GM21619 (cell line): ENCODE results near the gene HSF4.

Experiments used
- ATAC-seq: cut with Tn5 transposase; IDR thresholded peaks from one replicate; pipeline ENCODE4 v1.9.1; 2021; ENCODE audit not compliant: unreplicated experiment

Gene HSF4

GRCh38 chr16:67198238-67198734, 33.7 kb downstream of the HSF4 start:
- ATAC-seq, result no peak

- no peak for ATAC-seq
Observed at GRCh38 chr16:67199011-67199807, 34.7 kb downstream of the HSF4 start, which contains the start of gene ELMO3. Gene ELMO3, plus strand, starts transcription at chr16:67199131. Its CDS starts 196 bp downstream, at chr16:67199327.

- ATAC-seq, result no peak
Observed at GRCh38 chr16:67199808-67200198, 35.3 kb downstream of the HSF4 start.

- no peak for ATAC-seq
Observed at GRCh38 chr16:67200491-67200890, 35.9 kb downstream of the HSF4 start.

- no peak for ATAC-seq
Observed at GRCh38 chr16:67201411-67202345, 37.1 kb downstream of the HSF4 start.

- ATAC-seq, result no peak
Observed at GRCh38 chr16:67202426-67202825, 37.9 kb downstream of the HSF4 start.

- no peak for ATAC-seq
Observed at GRCh38 chr16:67202956-67203493, 38.5 kb downstream of the HSF4 start.

- ATAC-seq, result no peak
Observed at GRCh38 chr16:67204076-67204475, 39.5 kb downstream of the HSF4 start.

GRCh38 chr16:67206129-67206837, 41.7 kb downstream of the HSF4 start:
- ATAC-seq, result no peak

GRCh38 chr16:67206838-67207248, 42.3 kb downstream of the HSF4 start:
- no peak for ATAC-seq

GRCh38 chr16:67207249-67208091, 42.9 kb downstream of the HSF4 start:
- ATAC-seq, result no peak

GRCh38 chr16:67208154-67208896, 43.8 kb downstream of the HSF4 start:
- no peak for ATAC-seq

GRCh38 chr16:67209565-67209964, 45.0 kb downstream of the HSF4 start:
- no peak for ATAC-seq

- no peak for ATAC-seq
Observed at GRCh38 chr16:67210069-67210937, 45.8 kb downstream of the HSF4 start.

GRCh38 chr16:67211674-67212073, 47.1 kb downstream of the HSF4 start:
- ATAC-seq, result no peak

- no peak for ATAC-seq
Observed at GRCh38 chr16:67212766-67213165, 48.2 kb downstream of the HSF4 start.

GRCh38 chr16:67213197-67214019, 48.9 kb downstream of the HSF4 start:
- ATAC-seq, result no peak
